D721Med (cell line): ENCODE results near the gene SRRM2.
A peak's percentile ranks its signal among the peaks of the same experiment; 100 is the strongest.

ENCODE experiments used
- DNase-seq: peaks from one replicate; pipeline ENCODE4 v3.0.0; 2011; ENCODE audit warnings: low spot score; ENCODE audit not compliant: insufficient read length
- FAIRE-seq: peaks from 2 replicates; lab custom pipeline; 2011; peaks lifted over from hg19 to GRCh38; lab: Jason Lieb, UNC
- TF ChIP-seq, protein P1 (sequence below): IDR thresholded peaks from 2 replicates; pipeline ENCODE4 v1.5.1; 2012; ENCODE audit warnings: mild to moderate bottlenecking, control low read depth; ENCODE audit not compliant: insufficient read depth; ENCODE audit errors: missing control alignments

SRRM2 gene

DNA sequence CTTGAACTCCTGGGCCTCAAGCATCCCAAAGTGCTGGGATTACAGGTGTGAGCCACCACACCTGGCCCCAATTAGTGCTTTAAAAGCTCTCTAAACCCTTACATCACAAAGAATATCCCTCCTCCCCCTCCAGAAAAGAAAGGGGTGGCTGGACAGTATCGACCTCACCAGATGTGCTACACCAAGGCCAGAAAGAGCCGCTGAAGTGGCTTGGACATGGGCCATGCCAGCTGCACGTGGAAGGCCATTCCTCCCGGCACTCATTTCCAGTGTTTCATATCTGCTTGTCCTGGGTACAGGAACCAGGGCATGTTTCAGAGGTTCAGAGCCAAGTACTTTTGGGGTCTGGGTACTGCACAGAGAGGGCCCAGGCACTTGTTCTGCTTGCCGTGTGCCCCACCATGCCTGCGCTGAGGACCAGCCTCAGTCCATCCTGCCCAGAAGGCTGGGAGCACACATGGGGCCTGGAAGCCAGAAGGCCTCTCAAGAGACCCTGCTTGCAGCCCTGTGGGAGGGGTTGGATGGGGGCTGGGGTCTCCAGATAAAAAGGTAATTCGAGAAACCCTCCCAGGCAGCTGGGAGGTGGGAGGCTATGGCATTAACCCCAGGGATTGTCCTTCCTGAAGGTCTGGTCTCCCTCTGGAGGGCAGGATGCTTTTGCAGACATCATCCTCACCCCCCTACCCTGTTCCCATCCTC, 3.5 kb upstream of the SRRM2 start:
- DNase-seq (no peak), FAIRE-seq (no peak)
- TF ChIP-seq, protein P1, sequence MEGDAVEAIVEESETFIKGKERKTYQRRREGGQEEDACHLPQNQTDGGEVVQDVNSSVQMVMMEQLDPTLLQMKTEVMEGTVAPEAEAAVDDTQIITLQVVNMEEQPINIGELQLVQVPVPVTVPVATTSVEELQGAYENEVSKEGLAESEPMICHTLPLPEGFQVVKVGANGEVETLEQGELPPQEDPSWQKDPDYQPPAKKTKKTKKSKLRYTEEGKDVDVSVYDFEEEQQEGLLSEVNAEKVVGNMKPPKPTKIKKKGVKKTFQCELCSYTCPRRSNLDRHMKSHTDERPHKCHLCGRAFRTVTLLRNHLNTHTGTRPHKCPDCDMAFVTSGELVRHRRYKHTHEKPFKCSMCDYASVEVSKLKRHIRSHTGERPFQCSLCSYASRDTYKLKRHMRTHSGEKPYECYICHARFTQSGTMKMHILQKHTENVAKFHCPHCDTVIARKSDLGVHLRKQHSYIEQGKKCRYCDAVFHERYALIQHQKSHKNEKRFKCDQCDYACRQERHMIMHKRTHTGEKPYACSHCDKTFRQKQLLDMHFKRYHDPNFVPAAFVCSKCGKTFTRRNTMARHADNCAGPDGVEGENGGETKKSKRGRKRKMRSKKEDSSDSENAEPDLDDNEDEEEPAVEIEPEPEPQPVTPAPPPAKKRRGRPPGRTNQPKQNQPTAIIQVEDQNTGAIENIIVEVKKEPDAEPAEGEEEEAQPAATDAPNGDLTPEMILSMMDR: no peak

DNA sequence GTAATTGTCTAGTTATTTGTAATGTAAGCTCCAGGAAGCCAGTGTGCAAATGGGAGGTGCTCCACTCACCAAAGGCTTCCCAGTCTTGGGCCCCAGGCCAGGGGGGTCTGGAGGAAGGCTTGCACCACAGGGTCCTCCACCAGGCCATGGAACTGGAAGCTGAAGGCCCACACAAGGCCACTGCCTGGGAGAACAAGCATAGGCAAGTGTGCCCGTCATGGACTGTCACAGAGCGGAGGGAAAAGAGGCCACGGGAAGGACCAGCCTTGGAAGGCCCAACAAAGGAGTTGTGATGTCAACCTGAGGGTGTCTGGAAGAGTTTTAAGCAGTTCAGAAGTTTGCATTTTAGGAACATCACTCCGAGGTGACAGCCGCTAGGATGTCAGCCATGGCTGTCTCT, 3.0 kb upstream of the SRRM2 start:
- no peak for FAIRE-seq
- TF ChIP-seq, protein P1: no peak

DNA sequence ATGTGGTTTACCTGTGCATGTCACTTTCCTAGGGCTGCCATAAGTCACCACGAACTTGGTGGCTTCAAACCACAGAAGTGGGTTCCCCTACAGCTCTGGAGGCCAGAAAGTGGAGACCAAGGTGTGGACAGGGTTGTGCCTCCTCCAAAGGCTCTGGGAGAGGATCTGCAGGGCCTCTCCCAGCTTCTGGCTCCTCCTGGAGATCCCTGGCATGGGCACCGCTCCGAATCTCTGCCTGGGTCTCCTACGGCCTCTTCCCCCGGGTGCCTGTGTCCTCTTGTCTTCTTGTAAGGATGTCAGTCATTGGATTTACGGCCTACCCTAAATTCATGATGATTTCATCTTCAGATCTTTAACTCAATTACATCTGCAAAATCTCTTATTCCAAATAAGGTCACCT, 2.5 kb upstream of the SRRM2 start:
- DNase-seq (no peak), FAIRE-seq (no peak)
- TF ChIP-seq, protein P1: no peak

More for the DNA sequence above, 3.0 kb upstream of the SRRM2 start:
- no peak for DNase-seq

DNA sequence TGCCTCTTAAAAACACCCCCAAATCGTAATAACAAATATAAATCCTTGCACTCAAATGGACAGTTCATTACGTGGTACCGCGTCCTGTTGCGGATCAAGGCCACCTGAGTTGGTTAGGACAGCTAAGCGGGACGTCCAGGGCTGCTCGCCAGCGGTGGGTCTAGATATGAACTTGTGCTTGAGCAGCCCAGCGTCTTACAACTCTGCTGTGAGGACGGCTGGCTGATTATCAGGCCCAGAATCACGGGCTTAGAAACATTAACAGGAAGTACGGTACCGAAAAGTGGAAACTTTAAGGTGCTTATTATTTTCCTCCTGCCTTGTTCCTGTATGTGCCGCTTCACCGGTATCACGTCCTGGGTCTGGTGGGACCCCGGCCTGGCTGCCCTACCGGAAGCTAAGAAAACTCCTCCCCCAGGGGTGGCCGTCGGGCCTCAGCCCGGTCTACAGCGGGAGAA, 832 bp upstream of the SRRM2 start:
- FAIRE-seq (no peak), DNase-seq (peak; percentile 81)
- TF ChIP-seq, protein P1: no peak

DNA sequence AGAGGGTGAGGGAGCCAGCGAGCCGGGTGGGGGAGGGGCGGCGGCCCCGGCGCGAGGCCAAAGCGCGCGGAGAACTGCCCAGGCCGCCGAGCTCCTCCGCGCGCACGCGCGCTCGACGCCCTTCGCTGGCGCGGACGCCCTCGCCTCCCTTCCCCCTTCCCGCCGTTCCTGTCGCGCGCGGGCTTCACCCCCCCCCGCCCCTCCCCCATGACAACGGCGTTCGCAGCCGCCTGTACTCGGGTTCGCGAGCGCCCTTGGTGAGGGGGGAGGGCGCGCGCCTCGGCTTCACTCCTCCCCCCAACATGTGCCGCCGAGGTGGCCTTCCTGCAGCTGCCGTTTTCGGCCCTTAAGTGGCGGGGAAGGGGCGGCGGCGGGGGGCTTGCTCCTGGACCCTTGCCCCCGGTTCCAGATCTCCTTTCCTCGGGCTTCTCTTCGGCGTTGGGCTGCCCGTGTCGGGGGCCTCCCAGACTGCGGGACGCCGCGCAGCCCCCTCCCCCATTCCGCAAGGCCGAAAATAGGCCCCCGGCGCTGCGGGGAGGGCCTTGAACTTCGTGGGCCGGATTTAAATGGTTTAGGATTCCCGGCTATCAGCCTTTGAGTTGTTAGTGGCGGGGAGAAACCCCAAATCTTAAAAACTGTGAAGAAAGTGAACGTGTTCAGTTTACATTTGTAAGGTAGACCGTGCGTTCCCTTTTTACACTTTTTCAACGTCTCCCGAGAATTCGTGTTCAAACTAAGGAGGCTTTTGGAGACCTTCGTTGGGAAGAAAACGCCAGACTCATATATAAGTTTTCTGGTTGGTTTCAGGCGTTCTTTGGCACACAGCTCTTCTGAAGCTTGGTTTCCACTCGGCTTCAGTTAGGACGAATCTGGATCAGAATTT, 653 bp downstream of the SRRM2 start:
- FAIRE-seq (no peak), DNase-seq (no peak)
- TF ChIP-seq, protein P1: no peak

DNA sequence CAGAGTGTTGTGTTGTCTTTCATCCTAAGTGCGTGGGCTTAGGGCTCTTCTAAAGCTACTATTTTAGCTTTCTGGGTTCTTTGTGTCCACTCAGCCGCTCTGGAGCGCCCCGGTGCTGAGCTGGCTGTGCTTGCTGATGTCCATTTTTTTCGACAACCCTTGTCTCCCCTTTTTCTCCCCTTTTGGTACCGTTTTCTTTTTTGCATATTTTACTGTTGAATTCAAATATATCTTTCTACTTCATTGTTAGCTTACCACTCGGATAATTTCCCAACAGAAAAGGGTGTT, 1.2 kb downstream of the SRRM2 start:
- FAIRE-seq: no peak
- TF ChIP-seq, protein P1: no peak
- no peak for DNase-seq

DNA sequence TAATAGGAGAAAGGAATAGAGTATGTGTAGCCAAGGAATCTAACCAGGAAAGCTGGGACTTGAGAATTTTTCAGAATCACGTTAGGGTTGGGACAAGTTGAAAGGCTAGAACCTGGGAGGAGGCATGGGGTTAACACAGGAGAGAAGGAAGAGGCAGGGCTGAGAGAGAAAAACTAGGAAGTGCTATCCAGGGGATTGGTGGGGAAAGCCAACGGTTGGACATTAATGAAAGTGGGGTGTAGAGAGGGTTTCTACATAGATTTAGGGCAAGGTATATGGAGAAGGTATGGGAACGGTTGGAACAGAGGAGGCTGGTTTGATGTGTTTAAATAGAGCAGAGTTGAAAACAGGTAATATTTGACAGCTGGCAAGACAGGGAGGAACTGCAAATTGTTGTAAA, 2.7 kb downstream of the SRRM2 start:
- DNase-seq (no peak), FAIRE-seq (no peak)
- TF ChIP-seq, protein P1: no peak
